NCI-H226 (cell line): ENCODE measurements around the gene CDCA5.

Experiments
- DNase-seq: peaks from one replicate; pipeline ENCODE4 v3.0.0-alpha.2; 2015

Gene CDCA5

DNA sequence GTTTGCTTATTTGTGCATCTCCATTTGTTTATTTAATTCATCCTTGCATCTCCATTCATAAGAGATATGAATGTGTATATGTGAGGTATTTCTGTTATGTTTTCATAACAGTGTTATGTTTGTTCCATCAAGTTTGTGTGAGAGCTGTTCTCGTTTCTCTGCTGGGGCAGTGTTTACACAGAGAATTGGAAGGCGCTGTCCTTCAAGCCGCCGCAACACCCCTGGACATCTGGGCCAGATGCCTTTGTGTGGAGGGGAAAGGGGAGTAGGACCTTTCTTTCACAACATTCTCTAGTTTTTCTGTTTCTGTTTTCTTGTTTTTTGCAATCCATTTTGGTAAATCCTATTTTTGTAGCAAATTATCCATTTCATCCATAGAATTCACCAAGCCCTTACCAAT is 20.8 kb upstream of the CDCA5 start:
- DNase-seq, result no peak

DNA sequence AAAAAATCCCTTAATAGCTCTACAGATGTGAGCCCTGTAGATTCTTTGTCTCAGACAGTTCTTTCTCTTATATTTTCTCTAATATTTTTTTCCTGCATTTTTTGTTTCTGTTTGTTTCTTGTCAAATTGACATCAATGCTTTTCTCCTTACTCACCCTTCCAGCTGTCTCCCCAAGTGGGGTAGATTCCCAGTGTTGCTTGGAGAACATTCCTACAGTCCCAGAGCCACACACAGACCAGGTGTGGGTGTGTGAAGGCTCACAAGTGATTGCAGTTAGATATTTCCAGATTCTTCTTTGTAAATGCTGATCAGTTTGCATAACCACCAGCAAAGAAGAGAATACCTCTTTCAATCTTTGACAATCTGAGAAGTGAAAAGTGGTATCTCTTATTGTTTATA is 19.6 kb upstream of the CDCA5 start:
- no peak for DNase-seq

DNA sequence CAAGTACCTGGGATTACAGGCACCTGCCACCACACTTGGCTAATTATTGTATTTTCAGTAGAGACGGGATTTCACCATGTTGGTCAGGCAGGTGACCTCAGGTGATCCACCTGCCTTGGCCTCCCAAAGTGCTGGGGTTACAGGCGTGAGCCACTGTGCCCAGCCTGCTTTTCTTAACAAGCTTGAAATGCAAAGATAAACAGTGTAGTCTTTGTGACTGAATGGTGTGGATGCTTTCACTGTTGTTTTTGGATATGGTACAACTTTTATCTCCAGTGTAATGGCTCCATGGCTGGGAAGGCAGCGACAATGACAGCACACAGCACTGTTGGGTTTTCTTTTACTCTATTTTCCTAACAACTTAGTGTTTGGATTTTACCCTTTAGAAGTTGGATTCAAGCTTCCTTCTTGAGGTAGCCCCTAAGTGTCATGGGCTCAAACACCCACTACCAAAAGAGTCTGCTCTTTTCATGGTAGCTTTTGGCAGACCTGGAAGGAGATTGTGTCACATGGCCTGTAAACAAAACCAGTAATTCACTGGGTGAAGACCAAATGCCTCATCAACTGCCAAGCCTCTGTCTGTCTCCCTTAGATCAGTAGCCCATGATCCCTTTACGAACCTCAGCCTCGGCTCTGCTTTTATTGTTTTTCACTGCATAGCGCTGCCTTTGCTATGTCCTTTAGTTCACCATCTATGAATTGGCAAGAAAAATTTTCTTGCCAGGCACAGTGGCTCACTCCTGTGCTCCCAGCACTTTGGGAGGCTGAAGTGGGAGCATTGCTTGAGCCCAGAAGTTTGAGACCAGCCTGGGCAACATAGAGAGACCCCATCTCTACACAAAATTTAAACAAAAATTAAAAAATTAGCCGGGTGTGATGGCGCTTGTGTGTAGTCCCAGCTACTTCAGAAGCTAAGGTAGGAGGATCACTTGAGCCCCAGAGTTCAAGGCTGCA is 18.6 kb upstream of the CDCA5 start:
- no peak for DNase-seq

DNA sequence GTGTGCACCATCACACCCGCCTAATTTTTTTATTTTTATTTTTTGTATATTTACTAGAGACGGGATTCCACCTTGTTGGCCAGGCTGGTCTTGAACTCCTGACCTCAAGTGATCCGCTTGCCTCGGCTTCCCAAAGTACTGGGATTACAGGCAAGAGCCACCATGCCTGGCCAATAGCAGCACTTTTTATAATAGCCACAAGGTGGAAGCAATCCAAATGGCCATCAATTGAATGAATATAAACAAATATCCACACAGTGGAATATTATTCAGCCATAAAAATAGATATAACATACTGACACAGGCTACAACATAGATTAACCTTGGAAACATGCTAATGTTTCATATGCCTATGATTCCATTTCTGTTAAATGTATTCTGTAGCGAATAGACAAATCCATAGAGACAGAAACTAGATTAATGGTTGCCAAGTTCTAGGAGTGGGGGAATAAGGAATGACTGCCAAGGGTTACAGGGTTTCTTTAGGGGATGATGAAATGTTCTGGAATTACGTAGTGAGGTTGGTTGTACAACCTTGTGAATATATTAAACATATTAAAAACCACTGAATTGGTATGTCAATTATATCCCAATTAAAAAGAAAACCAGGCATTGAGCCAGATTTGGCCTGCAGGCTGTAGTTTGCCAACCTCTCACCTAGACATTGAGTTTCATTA is 17.0 kb upstream of the CDCA5 start:
- DNase-seq, result no peak

DNA sequence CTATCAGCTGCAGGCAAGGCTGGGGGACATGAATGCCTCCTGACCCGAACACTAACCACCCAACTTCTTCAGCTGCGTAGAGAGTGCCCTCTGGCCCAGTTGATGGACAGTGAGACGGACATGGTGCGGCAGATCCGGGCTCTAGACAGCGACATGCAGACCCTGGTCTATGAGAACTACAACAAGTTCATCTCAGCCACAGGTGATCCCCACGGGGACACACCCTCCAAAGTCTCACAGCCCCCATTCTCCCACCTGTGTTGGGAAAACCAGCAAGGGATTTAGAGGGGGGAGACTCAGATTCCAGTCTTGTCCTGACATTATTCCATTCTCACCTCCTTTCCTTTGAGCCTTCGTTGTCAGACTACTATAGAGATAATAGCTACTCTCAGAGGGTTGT is 13.1 kb upstream of the CDCA5 start:
- no peak for DNase-seq

DNA sequence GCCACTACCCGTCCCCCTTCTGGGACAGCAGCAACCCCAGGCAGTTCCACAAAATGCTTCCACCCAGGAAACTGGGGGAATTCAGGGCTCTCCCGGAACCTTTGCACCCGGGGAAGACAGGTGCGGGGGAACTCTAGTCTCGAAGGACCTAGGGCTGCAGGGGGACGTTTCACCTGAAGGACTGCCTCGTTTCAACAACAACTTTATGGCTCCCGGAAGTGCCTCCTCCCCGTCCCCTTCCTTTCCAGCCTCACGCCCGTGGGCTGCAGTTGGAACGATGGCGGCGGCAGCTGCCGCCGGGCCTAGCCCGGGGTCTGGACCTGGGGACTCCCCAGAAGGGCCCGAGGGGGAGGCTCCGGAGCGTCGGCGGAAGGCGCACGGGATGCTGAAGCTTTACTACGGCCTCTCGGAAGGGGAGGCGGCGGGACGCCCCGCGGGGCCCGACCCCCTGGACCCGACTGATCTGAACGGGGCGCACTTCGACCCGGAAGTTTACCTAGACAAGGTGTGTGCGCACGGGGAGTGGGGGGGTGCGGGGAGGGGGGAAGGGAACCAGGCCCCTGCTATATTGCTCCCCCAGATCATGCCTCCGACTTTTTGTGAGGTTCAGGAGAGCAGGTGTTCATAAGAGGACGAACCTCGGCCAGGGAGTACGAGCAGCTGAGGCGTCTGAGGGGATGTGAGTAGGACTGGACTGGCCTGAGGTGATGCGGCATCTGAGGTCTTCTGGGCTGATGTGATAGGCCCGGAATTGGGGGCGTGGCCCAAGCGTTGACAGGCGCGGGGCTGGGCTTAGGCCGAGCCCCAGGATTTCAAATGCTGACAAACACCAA is 12.3 kb upstream of the CDCA5 start, which contains the start of gene VPS51:
VPS51 (plus strand) TSS at position 241 of the 833 bp plus-strand sequence; CDS start at position 278, 37 bp downstream.
- DNase-seq, result peak; percentile 84

DNA sequence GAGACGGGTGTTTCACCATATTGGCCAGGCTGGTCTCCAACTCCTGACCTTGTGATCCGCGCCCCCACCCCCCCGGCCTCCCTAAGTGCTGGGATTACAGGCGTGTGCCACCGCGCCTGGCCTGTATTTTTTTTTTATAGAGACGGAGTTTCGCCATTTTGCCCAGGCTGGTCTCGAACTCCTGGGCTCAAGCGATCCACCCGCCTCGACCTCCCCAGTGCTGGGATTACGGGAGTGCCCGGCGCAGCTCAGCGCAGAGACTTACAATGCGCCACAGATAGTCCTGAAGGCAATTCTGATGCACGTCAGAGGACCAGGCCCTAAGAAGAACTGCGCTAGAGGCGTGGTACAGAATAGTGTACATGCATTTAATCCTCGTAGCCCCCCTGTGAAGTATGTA is 11.6 kb upstream of the CDCA5 start:
- DNase-seq, result no peak

DNA sequence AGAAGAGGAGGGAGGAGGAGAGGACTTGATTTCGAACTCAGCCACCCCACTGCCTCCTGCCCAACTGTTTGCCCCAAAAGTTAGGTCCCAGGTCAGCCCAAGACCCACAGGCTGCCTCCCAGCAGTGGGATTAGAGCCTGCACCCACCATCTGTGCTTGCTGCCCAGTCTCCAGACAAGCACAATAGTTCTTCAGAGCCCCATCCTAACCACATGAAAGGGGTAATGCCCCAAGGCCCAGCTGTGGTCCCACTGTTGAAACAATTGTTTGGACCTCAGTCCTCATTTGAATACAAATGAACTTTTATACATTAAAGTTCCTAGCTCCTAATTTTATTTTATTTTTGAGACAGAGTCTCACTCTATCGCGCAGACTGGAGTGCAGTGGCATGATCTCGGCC is 6.8 kb upstream of the CDCA5 start:
- DNase-seq, result no peak

DNA sequence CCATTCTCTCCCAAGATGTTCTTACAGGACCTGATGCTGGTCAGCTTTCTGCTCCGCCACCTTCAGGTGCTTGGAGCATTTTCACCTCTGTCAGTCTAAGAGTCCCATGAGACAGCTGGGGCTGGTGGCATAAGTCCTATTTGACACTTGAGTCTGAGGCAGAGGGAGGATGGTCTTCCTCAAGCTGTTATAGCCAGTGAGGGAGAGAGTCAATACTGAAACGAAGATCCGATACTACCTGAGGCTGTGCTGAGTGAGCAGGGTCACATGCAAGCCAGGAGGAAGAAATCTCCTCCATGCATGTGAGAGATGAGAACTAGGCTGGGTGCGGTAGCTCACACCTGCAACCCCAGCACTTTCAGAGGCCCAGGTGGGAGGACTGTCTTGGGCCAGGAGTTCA is 5.8 kb upstream of the CDCA5 start:
- DNase-seq, result no peak

DNA sequence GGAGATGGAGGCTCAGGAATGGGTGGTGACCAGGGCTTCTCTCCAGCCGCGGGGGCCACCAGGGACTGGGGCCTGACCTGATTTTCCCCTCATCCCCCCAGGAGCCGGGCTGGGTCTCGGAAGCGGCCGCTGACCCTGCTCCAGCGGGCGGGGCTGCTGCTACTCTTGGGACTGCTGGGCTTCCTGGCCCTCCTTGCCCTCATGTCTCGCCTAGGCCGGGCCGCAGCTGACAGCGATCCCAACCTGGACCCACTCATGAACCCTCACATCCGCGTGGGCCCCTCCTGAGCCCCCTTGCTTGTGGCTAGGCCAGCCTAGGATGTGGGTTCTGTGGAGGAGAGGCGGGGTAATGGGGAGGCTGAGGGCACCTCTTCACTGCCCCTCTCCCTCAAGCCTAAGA is 4.0 kb upstream of the CDCA5 start:
- DNase-seq, result no peak

DNA sequence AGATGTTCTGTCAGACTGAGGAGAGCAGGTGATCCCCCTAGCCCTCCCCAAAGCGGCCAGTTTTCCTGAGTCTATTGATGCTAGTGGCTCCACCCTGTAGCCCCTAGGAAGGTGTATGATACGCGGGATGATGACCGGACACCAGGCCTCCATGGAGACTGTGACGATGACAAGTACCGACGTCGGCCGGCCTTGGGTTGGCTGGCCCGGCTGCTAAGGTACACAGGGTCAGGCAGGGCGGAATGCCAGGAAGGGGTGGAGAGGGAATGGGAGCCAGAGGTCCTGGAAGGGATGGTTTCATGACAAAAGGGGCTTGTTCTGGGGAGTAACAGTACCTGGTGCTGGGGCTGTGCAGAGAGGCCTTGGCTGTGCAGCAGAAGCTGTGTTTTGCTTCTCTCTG is 3.4 kb upstream of the CDCA5 start:
- DNase-seq, result no peak

DNA sequence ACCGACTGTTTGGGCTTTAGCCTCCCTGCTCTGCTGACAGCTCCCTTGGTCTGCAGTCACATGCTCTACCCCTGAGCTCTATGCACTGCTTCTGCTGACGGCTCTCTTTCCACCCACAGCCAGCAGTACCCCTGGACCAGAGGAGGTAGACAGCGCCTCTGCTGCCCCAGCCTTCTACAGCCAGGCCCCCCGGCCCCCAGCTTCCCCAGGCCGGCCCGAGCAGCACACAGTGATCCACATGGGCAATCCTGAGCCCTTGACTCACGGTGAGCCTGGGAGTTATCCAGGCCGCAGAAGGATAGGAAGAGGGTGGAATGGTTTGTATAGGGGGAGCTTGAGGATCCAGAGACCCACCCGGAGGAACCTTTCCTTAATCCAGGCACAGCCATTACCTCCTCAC is 3.0 kb upstream of the CDCA5 start:
- DNase-seq, result no peak

DNA sequence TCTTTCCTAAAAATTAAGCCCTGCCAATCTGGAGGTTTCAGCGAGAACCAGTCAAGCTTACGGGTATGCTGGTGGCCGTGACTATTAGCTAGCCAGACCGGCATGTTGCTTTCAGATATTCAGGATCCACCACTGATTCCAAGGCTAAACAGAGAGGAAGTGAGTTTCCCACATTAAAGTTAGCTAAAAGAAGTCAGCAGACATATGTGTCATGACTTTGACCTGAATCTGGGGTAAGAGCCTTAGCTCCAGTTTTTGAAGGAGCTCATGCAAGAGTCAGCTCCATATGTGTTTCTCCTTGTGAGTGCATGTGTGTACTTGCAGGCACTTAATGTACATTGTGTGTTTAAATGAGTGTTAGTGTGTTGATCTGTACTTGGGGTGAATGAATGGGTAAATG is 1.6 kb upstream of the CDCA5 start:
- no peak for DNase-seq

DNA sequence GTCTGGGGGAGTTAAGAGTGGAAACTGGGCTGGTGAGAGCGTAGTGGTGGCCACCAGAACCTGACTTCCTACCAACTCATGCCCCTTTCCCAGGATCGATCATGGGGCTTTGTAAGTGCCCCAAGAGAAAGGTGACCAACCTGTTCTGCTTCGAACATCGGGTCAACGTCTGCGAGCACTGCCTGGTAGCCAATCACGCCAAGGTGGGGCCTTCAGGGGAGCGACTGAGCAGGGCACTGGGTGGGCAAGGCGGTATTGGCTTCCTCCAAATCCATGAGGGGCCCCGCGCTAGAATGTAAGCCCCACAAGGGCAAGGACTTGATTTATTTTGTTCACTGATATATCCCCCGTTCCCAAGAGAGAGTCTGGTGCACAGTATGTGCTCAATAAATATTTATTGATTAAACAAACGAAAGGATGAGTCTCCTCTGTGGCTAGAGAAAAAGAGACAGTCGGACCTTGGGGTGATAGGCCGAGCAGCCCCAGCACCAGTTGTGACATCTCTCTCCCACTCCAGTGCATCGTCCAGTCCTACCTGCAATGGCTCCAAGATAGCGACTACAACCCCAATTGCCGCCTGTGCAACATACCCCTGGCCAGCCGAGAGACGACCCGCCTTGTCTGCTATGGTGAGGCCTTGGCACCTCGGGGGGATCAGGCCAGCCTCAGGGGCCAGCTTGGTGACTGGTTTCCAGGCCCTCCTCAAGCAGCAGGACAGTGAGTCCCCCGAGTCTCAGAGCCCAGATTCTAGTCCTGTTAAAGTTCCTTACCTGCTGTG is 947 bp upstream of the CDCA5 start:
- DNase-seq, result no peak

DNA sequence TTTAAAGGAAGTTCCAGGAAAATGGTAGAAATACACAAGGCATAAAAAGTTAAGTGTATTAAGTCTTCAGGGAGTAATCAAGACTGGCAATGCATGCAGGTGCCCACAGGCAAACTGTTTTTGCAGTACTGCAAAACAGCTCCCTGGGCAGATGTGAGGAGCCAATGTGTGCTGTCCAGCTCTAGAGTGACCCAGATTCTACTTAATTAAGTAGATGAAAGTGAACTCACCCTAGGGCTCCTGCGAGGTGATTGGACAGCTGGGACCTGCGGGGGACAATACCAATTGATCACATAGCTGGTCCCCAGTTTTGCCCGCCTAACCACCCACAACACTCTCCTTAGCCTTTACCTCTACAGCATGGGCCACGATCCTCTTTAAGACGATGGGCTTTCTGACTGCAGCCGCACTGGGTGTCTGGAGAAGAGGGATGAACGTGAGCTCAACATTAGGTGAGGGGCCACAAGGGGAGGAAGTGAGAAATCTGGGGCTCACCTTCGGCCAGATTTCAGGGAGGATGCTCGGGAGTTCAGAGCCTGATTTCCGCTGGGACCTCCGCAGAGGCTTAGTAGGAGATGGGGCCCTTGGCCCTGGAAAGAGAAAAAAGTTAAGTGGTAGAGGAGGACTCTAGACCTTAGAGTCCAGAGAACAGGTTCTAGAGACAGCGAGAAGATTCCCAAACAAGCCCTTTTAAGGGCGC is 556 bp downstream of the CDCA5 start:
- no peak for DNase-seq

DNA sequence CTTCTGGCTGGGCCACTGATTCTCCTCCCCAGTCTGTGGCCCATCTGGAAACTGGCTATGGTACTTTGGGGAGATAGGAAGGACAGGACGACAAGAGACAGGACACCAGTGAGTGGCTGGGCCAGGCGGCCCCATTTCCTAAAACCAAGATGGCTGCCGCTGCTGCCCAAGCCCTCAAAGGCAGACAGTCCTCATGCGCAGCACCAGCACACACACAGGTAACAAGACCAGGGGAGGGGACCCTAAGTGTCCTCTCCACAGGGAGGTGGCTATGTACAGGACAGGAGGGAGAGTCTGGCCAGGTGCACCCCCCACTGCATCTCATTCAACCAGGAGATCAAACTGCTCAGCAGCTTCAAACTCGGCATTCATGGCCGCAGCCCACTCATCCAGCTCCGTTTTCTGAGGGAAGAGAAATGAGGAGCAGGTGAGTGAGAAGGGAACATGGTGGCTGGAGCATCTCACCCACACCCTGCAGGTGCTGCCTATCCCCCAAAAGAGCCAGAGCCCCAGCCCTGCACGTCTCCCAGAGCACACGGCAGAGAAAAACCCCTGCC is 5.0 kb downstream of the CDCA5 start:
- DNase-seq, result no peak

DNA sequence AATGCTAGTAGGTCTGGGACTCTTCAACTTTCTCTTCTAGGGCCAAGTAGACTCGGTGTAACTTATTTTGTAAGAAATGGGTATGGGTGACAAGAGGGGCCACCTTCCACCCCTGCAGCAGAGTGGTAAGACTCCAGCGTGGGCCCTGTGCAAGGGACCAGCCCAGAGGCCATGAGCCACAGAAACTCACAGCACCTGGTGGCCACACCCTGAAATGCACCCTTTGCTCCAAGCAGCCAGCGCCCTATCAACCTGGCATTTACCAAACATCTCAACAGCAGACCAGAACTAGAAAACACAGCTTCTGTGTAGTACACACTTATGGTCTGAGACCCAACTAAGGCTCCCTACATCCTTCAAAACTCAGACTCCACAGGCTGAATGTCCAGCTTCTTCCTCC is 5.7 kb downstream of the CDCA5 start:
- no peak for DNase-seq

DNA sequence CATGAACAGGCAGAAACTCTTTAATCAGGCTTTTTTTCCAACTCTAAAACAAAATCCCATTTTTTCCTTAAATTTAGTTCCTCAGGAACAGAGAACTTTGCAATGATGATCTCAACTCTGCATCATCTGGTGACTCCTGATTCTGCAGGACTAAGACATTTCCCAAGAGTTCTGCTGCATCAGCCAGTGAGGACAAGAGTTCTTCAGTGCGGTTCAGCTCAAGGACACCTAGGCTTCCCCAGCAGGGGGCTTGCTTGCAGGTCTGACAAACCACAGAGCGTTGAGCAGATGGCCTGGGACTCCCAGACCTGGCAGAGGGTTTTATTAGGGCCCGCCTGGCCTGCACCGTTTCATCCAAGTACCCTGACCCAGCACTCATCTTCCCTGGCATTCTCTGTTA is 6.4 kb downstream of the CDCA5 start:
- no peak for DNase-seq

DNA sequence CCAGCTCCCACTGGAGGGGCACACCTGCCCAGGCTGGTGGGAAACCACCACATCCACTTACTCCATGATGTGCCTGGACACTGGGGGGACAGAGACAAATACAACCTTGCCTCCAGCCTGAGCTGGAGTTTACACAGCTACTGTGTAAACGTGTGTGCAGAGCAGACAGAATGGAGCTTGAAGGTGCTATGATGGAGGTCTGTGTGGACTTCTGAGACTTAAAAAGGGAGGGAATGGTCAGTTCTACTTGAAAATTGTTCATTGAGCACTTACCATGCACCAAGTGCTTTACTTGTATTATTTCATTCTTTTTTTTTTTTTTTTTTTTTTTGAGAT is 11.2 kb downstream of the CDCA5 start:
- no peak for DNase-seq

DNA sequence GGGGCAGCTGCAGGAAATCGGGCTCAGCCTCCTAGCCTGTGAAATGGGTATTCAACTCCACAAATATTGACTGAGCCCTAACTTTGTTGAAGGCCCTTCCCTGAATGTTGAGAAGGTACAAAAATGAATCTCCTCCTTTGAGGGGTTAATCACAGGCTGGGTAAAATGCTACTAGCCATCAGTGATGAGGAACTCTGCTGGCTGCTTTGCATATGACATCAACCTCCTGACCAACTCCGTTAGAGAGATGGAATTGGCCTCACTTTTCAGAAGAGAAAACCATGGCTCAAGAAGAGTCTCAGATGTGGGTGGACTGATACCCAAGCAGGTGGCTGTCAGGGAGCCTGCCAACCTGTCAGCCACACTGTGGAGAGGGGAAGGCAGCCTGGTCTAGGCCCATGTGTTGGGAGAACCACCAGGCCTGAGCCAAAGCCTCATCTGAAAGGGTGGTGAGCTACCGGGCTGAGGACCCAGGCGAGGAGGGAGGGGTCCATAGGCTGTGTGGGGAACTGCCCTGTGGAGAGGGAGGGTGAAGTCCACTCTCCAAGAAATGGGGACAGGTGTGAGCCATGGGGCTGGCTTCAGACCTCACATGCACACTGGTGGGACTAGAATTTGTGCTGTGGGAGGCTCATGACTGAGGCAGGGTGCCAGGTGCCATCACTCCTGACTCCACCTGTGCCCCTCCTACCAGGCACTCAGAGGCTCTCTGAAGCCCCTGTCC is 11.8 kb downstream of the CDCA5 start:
- no peak for DNase-seq

DNA sequence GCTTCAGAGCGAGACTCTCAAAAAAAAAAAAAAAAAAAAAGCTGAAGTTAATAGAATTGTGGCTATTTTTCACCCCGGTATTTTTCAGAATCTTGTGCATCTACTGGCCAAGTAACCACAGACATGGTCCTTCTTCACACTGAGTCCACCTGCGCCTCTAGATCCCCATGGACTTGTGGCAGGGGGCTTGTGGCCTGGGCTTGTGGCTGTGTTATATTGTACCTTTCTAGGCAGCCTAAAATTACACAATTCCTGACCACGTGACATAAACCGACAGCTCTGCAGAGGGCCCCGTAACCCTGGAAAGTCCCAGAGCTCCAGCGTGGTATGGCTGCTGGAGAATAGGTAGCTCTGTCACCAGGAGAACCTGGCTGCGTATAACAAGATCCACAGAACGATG is 14.6 kb downstream of the CDCA5 start:
- no peak for DNase-seq
